GM15510 (cell line): ENCODE results near the gene OCRL.

ENCODE experiments used
- POLR2A ChIP-seq: IDR thresholded peaks from 3 replicates; pipeline ENCODE4 v1.6.1; 2011; ENCODE audit warnings: borderline replicate concordance; ENCODE audit not compliant: insufficient read length; ENCODE audit errors: extremely low read depth

The OCRL gene

DNA sequence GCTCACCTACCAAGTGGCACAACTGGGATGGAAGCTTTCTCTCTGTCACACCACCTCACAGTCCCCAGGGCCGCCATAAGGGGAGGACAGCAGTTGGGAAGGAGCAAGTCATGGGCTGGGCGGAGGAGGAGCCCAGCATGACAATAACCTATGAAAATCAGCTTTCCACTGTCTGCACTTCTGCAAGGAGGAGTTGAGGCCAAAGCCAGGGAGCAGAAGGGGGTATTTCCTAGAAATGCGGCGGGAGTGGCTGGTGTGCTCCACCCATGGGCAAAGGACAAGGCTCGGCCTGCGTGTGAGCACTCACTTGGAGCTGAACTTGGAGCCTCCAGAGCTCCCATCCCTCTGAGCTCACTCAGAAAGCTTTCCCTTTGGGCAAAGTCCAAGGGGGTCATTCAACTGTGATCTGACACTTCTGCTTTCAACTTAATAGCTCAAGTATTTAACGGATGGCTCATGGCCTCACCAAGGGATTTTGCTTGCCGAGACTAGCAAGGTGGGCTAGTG is 96.2 kb downstream of the OCRL start:
- no peak for TF ChIP-seq POLR2A

DNA sequence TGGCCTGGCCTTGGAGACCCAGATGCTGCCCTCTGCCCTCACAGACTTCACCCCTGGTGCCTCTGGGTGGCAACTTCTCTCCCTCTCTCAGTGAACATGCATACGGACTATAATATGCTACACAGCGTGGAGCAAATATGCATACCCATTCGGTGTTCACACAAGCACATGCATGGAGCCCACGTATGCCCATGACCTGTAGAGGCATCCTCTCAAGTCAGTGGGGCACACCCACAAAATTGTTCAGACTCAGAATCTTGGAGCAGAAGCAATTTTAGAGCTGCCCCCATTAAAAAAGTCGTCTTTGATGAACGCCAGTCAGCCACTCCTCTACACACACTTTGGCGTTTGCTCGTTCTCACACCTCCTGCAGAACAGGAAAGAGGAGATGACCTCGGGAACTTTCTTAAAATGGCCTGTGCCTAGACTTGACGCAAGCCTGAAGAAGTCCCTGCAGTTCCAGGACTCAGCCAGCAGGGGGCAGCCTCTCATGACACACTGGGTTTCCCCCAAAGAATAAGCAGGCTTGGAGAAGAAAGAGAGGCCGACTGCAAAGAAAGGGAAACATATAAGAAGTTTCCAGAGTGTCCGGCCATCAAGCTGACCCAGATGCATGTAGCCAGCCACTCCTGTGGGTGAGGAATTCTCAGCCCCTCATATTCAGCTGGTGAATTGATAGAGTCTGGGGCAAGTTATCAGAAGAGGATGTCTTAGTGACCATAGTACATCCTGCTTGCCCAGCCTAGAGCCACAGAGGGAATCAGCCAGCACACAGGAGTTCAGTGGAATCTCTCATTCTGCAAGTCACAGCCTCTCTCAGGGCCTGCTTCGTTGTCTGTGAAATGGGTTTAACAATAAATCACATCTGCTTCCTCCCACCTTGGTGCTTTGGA is 97.4 kb downstream of the OCRL start:
- no peak for TF ChIP-seq POLR2A

DNA sequence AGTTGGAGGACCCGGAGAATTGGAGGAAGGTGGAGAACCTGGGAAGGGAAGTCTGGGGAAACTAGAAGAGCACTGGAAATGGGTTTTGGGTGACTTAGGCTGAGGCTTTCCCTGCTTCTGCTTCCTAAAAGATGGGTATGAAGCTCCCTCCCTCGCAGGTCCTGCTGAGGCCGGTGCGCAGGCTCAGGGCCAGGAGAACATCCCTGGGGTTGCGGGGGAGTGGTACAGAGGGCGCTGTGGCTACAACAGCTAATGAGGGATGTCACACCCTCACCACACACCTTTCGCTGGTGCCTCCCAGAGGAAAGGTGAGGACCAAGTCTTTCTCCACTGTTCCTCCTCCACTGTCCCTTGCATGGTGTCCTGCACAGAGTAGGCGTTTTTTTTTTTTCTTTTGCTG is 98.9 kb downstream of the OCRL start:
- TF ChIP-seq POLR2A = no peak

GRCh38 chrX:129640737-129641136 is 100.7 kb downstream of the OCRL start:
- TF ChIP-seq POLR2A = no peak

- no peak for TF ChIP-seq POLR2A
These were observed 101.4 kb downstream of the OCRL start for GRCh38 chrX:129641469-129641868.

DNA sequence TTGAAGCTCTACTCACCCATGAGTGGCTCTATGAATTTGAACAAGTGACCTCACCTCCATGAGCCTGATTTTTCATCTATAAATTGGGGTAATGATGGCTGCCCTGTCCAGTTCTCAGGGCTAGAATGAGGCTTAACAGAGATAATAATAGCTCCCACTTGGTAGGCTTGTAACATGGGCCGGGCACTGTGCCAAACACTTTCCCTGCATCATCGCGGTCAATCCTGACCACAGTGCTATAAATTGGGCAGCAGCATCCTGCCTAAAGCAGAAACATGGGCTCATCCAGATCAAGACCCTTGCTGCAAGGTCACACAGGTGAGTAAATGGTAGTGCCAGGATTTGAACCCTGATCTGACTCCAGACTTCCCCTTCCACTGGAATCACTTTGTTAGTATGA is 101.9 kb downstream of the OCRL start:
- TF ChIP-seq POLR2A = no peak
